Testis (tissue), 2 donors: ENCODE results near the gene TECPR2.

Experiments used
- POLR2A ChIP-seq: fragments of 450-650 bp; IDR thresholded peaks from one replicate; pipeline ENCODE4 v1.6.1; 2017; ENCODE audit warnings: antibody characterized with exemption, mild to moderate bottlenecking, moderate library complexity
- TF ChIP-seq, protein P1 (sequence below), 3 experiments: fragments of 450-650 bp in 2 of 3; fragments of 200-600 bp in 1 of 3; sonication (generic) in 1 of 3; IDR thresholded peaks; one replicate each; pipeline ENCODE4 v1.5.1; 2016 to 2019; ENCODE audit warnings: antibody characterized with exemption in 3 of 3, mild to moderate bottlenecking in 2 of 3, moderate library complexity in 1 of 3

DNA sequence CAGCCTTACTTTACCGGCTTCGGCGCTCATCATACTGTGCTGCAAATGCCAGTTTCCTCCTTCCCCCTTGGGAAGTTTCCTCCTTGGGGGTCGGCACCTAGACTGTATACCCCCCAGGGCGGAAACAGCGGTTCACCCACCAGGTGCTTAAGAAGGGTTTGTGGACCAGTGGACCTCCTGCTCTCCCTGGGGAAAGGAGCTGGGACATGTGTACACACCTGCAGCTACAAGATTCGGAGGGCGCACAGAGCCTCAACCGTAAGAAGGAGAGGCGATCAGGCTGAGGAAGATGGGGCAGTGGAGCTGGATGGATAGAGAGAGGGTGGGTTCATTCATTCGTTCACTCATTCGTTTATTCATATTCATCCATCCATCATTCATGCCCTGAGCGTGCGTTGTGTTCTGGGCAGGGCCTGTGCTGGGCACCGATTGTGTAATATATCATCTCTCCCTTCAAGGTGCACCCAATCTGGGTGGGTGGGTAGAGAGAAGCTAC, 43.9 kb upstream of the TECPR2 start:
- no peak for TF ChIP-seq POLR2A
- TF ChIP-seq, protein P1, sequence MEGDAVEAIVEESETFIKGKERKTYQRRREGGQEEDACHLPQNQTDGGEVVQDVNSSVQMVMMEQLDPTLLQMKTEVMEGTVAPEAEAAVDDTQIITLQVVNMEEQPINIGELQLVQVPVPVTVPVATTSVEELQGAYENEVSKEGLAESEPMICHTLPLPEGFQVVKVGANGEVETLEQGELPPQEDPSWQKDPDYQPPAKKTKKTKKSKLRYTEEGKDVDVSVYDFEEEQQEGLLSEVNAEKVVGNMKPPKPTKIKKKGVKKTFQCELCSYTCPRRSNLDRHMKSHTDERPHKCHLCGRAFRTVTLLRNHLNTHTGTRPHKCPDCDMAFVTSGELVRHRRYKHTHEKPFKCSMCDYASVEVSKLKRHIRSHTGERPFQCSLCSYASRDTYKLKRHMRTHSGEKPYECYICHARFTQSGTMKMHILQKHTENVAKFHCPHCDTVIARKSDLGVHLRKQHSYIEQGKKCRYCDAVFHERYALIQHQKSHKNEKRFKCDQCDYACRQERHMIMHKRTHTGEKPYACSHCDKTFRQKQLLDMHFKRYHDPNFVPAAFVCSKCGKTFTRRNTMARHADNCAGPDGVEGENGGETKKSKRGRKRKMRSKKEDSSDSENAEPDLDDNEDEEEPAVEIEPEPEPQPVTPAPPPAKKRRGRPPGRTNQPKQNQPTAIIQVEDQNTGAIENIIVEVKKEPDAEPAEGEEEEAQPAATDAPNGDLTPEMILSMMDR (IDR thresholded peaks at IDR 0.05): no peak
